Smooth muscle cell of the brain vasculature (primary cell): ENCODE data around the gene NET1.
"Not testable (repeated sequence)": the region's sequence is repeated elsewhere in the genome, so short reads cannot be mapped to it uniquely, and the experiment has no call there.

ENCODE experiments used
- DNase-seq: peaks from one replicate; pipeline ENCODE4 v3.0.0-alpha.2; 2012; ENCODE audit warnings: low read depth, low spot score

Gene NET1

GRCh38 chr10:5399332-5399731 is 13.0 kb upstream of the NET1 start:
- DNase-seq: no peak

- no peak for DNase-seq
Measured at GRCh38 chr10:5400468-5401240, 11.7 kb upstream of the NET1 start.

GRCh38 chr10:5402798-5403197 is 9.6 kb upstream of the NET1 start:
- no peak for DNase-seq

GRCh38 chr10:5404208-5405041 is 7.9 kb upstream of the NET1 start, which contains the start of gene TUBAL3:
TUBAL3 (minus strand) TSS chr10:5404828; CDS start chr10:5404792, 36 bp downstream.
- no peak for DNase-seq

GRCh38 chr10:5406918-5407317 is 5.4 kb upstream of the NET1 start:
- DNase-seq: no peak

- DNase-seq: not testable (repeated sequence)
Measured at GRCh38 chr10:5410787-5411186, 1.6 kb upstream of the NET1 start.

GRCh38 chr10:5411941-5412276 is 448 bp upstream of the NET1 start:
- no peak for DNase-seq

GRCh38 chr10:5413012-5413938 is 918 bp downstream of the NET1 start:
- no peak for DNase-seq

- no peak for DNase-seq
Measured at GRCh38 chr10:5416981-5417380, 4.6 kb downstream of the NET1 start.

- DNase-seq: no peak
Measured at GRCh38 chr10:5418584-5418983, 6.2 kb downstream of the NET1 start.

- no peak for DNase-seq
Measured at GRCh38 chr10:5419466-5420094, 7.2 kb downstream of the NET1 start.

GRCh38 chr10:5423771-5424170 is 11.4 kb downstream of the NET1 start:
- no peak for DNase-seq

- no peak for DNase-seq
Measured at GRCh38 chr10:5424751-5425150, 12.4 kb downstream of the NET1 start.

GRCh38 chr10:5428133-5428532 is 15.8 kb downstream of the NET1 start:
- DNase-seq: no peak

GRCh38 chr10:5433182-5433581 is 20.8 kb downstream of the NET1 start:
- no peak for DNase-seq

- no peak for DNase-seq
Measured at GRCh38 chr10:5434017-5434753, 21.8 kb downstream of the NET1 start.

GRCh38 chr10:5435328-5435727 is 23.0 kb downstream of the NET1 start:
- DNase-seq: no peak

- DNase-seq: no peak
Measured at GRCh38 chr10:5440206-5440605, 27.8 kb downstream of the NET1 start.

- DNase-seq: no peak
Measured at GRCh38 chr10:5441106-5441505, 28.7 kb downstream of the NET1 start.

GRCh38 chr10:5442065-5442989 is 30.0 kb downstream of the NET1 start:
- DNase-seq: no peak
